HL-60/S4 treated with phorbol 12-myristate 13-acetate at 8.2 ng/mL for 4 days and 3 days (cell line): Measurements from ENCODE around the gene ATF7IP.

Experiments
- in situ Hi-C: fragments of 300-500 bp; cut with MboI; formaldehyde crosslinking; loops from 2 replicates; pipeline ENCODE4 v1.15.0; 2022; ENCODE audit warnings: low sequenced_read_pairs

ATF7IP gene

DNA sequence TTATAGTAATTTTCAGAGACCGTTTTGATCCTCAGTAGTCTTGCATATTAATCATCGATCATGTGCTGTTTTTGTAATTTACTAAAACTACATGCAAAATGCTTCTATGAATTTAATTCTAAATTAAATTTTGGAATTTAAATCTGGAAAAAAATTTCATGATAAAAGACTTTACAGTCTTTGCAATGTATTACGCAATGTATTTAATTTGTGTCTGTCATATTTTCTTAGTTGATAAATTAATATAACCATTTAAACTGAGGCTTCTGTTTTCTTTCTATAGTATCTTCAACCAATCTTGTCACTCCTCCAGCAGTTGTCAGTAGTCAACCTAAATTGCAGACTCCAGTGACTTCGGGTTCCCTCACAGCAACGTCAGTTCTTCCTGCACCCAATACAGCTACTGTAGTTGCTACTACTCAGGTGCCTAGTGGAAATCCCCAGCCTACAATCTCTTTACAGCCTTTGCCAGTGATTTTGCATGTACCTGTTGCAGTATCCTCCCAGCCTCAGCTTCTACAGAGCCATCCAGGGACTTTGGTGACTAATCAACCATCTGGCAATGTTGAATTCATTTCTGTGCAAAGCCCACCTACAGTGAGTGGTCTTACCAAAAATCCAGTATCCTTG lies 94.8 kb downstream of the ATF7IP start:
- in situ Hi-C loops: loop anchor here (25.0 kb wide), 1 partner anchor 198 kb away; no protein-coding TSS in a partner anchor

DNA sequence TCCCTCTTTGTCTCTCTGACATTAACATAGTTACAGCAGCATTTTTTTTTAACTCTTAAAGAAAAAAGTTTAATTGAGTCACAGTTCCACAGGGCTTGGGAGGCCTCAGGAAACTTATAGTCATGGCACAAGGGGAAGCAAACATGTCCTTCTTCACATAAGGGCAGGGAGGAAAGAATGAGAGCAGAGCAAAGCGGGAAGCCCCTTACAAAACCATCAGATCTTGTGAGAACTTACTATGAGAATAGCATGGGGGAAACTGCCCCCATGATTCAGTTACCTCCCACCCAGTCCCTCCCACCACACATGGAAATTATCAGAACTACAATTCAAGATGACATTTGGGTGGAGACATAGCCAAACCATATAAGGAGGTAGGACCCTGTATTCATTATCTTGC lies 106.0 kb downstream of the ATF7IP start:
- in situ Hi-C loops: loop anchor here (25.0 kb wide), 1 partner anchor 209 kb away; no protein-coding TSS in a partner anchor

DNA sequence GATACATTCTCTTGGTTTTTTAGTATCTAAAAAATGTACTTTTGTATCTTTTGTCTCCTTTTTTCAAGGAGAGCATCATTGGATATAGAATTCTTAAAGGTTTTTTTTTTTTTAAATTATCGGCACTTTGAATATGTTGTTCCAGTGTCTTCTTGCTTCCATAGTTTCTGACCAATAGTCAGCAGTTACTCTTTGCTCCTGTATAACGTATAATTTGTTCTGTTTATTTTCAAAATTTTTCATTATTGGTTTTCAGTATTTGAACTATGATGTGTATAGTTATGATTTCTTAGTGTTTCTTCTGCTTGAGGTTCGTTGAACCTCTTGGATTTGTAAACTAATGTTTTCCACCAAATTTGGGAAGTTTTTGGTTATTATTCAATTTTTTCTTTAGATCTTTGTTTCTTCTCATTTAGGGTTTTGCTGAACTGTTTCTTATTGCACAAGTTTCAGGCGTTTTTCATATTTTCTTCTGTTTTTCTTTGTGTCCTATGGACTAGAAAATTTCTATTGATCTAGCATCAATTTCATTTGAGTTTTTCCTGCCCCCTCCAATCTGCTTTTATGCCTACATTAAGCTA lies 108.3 kb downstream of the ATF7IP start:
- in situ Hi-C loops: loop anchor here (25.0 kb wide), 1 partner anchor 211 kb away; no protein-coding TSS in a partner anchor

DNA sequence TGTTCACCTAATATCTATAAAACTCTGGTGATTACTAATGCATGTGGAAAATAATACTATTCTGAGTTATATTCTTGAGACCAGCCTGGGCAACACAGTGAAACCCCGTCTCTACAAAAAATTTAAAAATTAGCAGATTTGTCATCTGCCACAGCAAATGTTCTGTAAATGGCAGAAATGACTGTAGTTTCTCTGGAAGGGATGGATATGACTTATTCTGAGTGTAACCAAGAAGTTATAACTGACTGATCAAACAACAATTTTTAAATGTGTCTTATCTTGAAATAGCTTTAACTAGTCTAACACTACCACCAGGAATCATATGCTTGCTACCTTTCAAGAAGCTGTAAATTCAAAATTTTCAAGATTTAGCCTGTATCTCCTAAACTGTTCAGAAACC lies 113.5 kb downstream of the ATF7IP start:
- in situ Hi-C loops: no loop called here

DNA sequence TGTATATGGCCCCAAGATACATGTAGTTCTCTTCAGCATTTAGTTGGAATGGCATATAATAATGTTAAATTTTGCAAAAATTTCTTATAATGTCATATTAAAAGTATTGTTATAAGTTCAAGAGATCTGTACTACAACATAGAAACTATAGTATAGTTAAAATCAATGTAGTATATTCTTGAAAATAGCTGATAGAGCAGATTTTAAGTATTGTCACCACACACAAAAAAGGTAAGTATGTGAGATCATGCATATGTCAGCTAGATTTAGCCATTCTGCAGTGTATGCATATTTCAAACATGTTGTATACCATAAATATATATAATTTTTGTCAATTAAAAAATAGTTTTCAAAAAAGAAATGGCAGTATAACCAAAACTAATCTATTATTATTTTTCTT lies 115.7 kb downstream of the ATF7IP start:
- in situ Hi-C loops: no loop called here

DNA sequence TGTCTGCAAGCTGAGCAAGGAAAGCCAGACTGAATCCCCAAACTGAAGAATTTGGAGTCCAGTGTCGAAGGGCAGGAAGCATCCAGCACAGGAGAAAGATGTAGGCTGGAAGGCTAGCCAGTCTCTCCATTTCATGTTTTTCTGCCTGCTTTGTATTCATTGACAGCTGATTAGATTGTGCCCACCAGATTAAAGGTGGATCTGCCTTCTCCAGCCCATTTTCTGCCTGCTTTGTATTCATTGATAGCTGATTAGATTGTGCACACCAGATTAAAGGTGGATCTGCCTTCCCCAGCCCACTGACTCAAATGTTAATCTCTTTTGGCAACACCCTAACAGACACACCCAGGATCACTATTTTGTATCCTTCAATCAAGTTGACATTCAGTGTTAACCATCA lies 116.9 kb downstream of the ATF7IP start:
- in situ Hi-C loops: no loop called here

DNA sequence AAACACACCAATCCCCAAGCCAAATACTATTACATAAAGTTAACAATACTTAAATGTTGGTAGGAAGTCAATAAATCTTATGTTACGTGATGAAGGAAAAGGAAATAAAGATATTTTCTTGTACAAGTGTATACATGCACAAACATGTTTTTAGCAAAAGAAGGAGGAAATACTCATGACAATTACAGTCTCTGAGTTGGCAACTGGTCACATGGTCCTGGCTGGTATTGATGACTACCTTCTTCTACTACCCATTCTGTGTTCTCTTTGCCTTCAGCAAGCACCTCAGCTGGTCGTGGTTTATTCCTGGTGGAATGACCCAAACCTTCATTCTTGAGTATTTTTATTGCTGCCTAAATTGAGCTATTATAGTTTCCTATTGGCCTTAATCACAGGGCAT lies 117.4 kb downstream of the ATF7IP start:
- in situ Hi-C loops: no loop called here

DNA sequence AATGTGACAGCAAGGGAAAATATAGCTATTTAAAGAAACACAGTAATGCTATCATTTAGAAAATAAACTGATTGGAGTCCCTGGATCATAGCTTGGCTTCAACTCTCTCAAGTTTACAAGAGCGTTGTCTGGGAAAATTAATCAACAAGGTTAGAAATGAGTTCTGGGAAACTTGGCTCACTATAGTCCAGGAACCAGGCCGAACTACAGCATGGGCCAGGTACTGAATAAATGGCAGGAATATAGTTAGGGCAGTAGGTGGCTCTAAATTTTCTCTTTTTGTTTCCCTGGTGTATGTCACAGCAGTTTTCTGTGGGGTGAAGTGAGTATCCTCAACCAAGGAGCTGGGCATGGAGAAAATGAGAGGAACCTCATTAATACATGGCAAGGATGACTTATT lies 129.8 kb downstream of the ATF7IP start:
- in situ Hi-C loops: no loop called here

DNA sequence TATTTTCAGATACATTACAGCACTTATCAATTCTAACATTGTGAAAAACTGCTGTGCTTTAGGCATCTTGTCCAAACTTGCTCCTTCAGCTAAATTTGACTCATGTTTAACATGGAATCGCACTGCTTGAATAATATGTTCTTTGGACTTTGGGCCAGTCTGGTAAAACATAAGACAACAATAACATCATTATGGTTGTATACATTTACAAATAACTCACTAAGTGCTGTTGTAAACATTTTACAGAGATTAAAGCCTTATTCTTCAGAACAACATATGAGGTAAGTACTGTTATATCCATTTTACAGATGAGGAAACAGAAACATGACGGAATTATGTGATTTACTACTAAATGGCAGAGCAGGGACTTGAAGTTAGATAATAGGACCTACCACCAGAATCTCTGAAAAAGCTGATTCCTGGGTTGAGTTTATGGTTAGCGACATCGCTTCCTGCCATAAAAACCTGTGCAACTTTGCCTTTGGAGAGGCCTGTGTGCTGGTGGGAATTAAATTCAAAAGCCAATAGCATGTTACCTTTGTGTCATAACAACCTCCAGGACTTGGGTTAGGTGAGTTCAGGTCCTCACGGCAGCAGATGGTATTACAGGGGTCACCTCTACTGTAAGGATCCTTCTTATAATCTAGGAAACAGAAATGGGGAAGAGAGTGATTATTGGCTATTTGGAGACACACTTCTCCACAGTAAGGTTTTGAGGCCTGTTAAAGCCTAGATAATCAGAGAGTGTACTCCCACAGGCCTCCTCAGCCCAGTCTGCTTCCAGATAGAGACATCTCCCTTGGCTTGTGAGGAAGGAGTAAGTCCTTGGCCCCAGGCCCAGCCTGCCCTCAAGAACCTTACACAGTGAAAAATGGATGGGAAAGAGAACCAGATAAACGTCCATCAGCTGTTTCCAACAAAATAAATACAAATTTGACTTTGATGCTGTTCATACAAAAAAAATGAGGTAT lies 140.4 kb downstream of the ATF7IP start:
- in situ Hi-C loops: no loop called here

DNA sequence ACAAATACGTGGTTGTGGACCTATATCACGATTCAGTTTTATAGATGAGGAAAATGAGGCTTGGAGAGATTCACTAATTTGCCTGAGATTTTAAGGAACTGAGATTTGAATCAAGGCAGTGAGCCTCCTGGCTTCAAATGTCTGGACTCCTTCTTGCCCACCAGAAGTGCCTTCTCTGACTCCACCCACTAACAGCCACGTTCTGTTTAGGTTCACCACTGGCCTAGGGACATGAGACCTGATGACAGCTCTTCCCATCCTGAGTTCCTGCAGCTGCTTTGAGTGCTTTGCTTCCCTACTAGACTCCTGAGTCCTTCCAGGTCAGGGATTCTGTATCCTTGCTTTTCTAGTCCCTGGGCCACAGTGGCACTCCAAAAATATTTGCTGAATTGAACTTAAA lies 145.1 kb downstream of the ATF7IP start:
- in situ Hi-C loops: no loop called here

DNA sequence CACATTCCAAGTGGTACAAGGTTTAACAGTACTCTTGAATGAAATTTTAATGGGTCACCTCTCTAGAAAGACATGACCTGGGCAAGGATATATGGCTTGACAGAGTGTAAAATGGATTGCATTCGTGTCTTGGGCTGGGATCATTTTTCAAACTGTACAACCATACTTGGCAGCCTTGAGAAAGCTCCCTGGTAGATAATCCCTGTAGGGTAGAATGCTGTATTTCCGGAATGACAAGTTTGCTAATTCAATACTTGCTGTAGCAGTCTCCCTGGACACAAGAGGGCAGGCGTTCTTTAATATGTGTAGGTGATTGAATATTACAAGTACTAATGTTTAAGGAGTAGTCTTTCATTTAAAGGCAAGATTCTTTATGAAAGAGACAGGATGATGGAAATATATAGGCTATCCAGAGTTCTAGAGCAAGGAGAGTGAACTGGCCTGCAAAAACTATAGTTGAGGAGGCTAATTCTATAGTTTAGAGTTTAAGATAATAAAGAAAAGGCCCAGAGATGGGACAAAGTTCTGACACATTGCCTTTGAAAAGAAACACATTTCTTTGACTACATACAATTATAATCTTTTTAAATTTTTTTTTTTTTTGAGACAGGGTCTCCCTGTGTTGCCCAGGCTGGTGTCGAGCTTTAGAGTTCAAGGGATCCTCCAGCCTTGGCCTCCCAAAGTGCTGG lies 148.8 kb downstream of the ATF7IP start:
- in situ Hi-C loops: no loop called here

DNA sequence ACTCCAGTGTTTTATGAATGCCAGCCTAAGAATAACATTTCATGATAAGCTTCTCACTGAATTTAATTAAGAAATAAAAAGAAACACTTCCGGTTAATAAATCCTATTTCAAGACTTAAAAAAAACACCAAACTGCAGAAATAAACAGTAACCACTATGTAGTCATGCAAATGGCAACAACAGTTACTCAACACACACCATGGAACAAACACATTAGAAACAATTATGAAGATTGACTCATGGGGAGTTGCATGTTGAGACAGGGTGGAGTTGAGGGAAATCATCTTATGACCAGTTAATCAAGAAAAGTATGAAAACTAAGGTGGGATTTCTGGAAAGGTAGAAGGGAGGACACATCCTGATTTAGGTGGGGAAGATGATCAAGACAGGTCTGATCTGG lies 149.5 kb downstream of the ATF7IP start:
- in situ Hi-C loops: no loop called here

DNA sequence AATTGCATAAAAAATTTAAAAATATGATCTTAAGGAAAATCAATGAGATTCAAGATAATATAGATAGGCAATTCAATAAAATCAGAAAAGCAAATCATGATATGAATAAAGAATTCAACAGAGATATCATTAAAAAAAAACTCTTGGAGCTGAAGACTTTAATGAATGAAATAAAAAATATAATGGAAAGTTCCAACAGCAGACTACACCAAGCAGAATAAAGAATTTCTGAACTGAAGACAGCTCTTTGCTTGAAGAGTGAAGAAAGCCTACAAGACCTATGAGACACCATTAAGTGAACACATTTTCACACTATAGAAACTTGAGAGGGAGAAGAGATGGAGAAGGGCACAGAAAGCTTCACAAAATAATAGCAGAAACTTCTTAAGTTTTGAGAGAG lies 156.3 kb downstream of the ATF7IP start:
- in situ Hi-C loops: no loop called here

DNA sequence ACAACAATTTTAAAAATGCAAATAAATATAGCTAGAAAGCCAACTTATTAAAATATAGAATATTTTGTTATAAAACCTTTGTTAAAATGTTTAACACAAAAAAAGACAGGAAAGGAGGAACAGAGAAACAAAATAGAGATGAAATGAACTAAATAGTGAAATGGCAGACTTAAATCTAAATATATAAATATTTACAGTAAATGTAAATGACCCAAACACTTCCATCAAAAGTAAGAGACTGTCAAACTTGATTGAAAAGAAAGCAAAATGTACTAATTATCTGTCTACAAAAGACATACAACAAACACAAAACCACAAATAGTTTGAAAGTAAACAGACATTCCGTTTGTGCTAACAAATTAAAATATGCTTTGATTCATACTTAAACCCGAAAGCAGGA lies 160.5 kb downstream of the ATF7IP start:
- in situ Hi-C loops: no loop called here

DNA sequence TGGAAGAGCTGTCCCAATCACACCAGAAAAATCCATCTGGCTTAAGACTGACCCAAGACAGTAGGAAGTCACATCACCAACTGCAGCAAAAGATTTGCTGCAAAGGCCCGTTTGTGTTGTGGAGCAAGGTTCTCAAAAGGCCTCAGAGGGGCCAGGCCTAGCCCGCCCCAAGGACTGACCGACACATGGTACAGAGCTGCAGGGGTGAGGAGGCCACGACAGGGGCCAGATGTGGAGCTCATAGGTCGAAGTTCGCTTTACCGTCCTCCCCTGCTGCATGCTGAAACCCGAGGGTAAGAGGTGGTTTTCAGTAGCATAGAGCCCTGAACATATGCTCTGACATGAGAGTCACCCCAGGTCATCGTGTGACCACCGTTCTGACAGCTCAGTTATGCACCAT lies 166.7 kb downstream of the ATF7IP start:
- in situ Hi-C loops: no loop called here

DNA sequence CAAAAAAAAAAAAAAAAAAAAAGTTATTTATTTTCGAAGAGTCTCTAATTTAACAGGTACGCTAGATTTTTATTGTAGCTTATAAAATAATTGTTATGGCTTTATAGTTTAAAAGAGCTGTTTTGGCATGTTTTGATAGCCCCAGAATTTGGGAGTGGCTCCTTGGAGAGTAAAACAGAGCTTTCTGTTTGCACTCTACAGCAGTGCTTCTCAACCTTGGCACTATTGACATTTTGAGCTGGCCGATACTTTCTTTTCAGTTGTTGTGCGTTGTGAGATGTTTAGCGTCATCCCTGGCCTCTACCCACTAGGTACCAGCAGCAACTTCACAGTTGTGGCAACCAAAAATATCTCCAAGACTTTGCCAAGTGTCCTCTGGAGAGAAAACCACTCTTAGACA lies 171.6 kb downstream of the ATF7IP start:
- in situ Hi-C loops: no loop called here

DNA sequence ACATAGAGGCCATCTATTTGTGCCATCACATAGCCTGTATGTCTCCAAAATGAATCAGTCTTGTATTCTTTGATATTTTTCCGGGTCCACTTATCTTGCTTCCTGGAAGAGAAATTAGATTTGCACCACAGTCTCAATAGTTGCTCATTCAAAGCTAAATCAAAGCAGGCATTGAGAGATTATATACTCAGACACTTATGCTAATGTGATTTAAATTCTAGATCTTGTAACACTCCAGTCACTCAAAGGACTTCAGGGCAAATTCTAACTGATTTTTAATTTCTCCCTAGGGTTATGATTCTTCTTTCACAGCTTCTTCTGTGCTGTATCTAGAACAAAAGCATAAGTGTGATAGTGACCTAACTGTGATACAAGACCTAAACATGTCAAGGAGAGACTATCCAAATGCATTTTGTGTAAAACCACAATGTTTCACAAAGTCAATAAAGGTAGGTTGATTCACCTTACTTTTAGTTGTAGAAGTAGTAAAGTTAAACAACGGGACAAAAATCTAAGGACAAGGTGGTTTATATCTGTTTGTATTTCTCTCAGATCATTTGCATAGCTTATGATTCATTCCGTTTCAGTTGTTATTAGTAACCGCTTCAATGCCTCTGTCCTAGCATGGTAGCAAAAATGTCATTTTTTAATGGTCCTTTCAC lies 175.4 kb downstream of the ATF7IP start:
- in situ Hi-C loops: no loop called here

DNA sequence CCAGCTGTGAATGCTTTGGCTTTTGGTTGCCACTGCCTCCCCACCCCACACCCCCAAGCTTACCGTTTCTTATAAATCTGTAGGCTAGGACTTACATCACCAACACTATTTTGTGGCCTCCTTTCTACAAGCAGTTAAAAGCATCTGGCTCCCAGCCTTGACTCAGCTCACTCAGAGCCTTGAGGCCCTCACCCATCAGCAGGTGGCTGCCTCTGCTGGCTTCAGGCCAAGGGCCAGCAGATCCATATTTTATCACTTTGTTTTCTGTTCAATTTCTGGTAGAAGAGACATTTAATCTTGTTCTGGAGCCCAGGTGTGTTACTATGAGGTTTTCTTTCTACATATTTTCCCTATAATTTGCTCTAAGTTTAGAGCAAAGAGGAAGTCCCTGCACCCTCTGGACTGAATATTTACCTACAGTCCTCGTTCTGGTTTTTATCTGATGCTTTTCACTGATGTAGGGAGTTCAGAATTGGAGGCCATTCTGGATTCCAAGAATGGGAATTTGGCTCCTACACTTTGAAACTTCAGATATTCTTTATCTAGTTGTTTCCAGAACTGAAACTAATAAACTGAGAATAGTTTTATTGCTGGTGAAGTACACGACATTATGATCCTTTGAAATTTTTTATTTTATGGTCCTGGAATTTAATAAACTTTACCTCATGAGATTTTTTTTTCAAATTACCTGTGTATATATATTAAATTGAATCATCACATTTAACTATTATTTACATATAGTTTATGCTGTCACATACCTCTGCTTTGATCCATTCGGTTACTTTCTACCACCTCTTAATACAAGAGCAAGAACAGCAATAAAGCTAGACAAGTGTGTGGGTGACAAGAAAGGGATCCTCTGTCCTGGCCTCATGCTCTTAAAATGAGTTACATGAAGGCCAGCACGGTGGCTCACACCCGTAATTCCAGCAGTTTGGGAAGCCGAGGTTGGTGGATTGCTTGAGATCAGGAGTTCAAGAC lies 180.0 kb downstream of the ATF7IP start:
- in situ Hi-C loops: no loop called here

DNA sequence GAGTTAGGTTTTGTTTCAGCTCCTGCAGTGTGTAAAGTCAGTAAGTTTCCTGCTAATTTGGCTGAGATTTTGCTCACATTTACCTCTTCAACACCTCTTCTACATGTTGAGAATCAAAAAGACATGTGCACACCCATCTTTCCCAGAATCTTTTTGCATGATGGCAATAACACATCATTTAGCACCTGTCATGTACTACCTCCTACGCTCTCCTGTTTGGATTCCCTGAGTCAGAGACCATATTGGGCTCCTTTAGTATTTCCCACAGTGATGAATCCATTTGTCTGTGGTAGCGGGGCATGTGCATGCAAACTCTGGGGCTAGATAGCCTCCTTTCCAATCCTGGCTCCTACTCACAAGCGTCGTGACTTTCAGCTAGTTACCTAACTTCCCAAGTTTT lies 182.1 kb downstream of the ATF7IP start:
- in situ Hi-C loops: no loop called here

DNA sequence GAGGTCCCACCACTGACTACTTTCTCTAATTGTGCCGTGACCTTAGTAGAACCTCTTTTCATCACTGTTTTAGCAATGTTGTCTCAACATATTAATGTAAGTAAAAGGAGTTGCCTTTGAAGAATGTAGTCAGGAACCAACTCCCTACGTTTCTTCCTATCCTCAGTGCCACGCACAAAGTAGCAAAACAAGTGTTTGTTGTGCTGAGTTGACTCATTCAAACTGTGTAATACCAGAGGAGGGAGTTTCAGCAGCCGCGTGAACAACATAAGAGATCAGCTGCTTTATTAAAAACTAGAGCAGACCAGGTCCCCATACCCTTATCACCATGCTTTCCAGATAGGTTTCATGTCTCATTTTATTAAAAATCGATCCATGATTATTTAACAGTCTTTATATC lies 183.1 kb downstream of the ATF7IP start:
- in situ Hi-C loops: no loop called here
